ENCODE results near the gene DLGAP5. TPM values are rescaled to one million over a fixed set of nuclear protein-coding genes. Genes with fewer than 3 reads are reported as not detected.

Gene DLGAP5
- polyA plus RNA-seq, 1 experiment = 8.9 TPM

DNA sequence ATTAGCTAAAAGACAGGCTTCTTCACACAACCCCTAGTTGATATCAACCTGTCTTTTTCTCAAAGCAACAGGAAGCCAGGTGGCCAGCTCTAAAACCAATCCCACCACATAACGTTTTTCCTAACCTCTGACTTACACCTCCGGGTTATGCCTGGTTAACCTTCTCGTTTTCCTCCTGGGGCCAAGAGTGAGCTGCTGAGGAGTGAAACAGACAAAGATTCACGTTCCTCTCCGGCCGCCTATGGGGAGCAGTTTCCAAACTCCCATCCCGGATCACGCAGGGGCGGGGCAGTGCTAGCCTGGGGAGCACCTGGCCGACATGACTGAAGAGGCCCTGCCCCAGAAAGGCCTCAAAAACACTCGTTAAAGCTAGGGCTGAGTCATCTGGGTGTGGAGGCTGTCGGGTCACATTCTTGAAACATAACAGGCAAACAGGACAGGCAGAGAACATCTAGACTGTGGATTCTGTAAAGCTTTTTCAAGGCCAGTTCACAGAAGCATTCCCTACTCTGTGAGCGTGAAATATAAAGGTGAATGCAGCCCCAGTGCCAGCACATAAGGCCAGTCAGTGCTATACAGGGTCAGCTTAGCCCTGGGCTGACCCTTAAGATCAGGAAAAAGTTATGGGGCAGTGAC is 88.3 kb downstream of the DLGAP5 start:
- no peaks in the 10 kb centered on the region for H3K36me3 ChIP-seq (ENCODE audit: control insufficient read depth, insufficient read depth, low read length)
- POLR2A ChIA-PET = interaction anchor here (0.7 to 0.9 kb wide), 3 partner anchors 21 to 34 kb away, joined by 3 to 4 read pairs (median 4); no protein-coding TSS in a partner anchor
- CTCF ChIA-PET = interaction anchor here (0.6 to 2.3 kb wide), 10 partner anchors 8 to 55 kb away, joined by 3 to 8 read pairs (median 4); partner anchors contain the start of genes LGALS3 and MAPK1IP1L
- peak; percentile 93 for DNase-seq (ENCODE audit: low read depth)
- TF ChIP-seq, protein P1, sequence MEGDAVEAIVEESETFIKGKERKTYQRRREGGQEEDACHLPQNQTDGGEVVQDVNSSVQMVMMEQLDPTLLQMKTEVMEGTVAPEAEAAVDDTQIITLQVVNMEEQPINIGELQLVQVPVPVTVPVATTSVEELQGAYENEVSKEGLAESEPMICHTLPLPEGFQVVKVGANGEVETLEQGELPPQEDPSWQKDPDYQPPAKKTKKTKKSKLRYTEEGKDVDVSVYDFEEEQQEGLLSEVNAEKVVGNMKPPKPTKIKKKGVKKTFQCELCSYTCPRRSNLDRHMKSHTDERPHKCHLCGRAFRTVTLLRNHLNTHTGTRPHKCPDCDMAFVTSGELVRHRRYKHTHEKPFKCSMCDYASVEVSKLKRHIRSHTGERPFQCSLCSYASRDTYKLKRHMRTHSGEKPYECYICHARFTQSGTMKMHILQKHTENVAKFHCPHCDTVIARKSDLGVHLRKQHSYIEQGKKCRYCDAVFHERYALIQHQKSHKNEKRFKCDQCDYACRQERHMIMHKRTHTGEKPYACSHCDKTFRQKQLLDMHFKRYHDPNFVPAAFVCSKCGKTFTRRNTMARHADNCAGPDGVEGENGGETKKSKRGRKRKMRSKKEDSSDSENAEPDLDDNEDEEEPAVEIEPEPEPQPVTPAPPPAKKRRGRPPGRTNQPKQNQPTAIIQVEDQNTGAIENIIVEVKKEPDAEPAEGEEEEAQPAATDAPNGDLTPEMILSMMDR (IDR thresholded peaks at IDR 0.05; ENCODE audit: insufficient read depth, low read depth, low read length) = no peak
- H3K4me3 ChIP-seq (ENCODE audit: low read depth, low read length) = peak overlapping the region; percentile 23
- no peaks in the 10 kb centered on the region for H3K27me3 ChIP-seq (ENCODE audit: control insufficient read depth, insufficient read depth, low read length)

DNA sequence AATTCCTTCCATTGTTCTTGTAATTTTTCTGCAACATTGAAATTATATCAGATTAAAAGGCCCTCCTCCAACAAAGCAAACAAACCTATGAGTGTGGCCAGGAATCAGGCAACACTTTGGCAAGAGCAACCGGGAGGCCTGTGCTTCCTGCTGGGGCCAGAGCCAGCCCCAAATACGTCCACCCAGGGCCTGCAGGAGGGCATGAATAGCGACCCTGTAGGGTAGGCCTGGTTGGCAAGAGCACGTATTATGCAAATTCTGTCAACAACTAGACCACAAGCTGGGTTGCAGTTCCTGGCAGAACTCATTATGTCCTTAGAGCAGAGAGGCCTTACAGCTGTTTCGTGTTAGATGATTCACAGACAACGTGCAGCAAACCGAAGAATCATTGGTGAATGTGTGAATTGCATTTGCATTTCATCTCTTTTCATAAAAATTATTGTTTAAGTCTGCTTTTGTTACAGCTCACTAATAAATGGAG is 89.2 kb downstream of the DLGAP5 start:
- CTCF ChIA-PET = interaction anchor here (0.6 to 2.3 kb wide), 7 partner anchors 9 to 56 kb away, joined by 3 to 8 read pairs (median 5); partner anchors contain the start of genes LGALS3 and MAPK1IP1L
- H3K4me3 ChIP-seq (ENCODE audit: low read depth, low read length) = no peak overlapping the region
- H3K36me3 ChIP-seq (ENCODE audit: control insufficient read depth, insufficient read depth, low read length) = no peaks in the 10 kb centered on the region
- POLR2A ChIA-PET = interaction anchor here (0.8 kb wide), 1 partner anchor 416 kb away, joined by 3 read pairs; no protein-coding TSS in a partner anchor
- DNase-seq (ENCODE audit: low read depth) = peak; percentile 95
- H3K27me3 ChIP-seq (ENCODE audit: control insufficient read depth, insufficient read depth, low read length) = no peaks in the 10 kb centered on the region
- TF ChIP-seq, protein P1 (IDR thresholded peaks at IDR 0.05; ENCODE audit: insufficient read depth, low read depth, low read length) = no peak

DNA sequence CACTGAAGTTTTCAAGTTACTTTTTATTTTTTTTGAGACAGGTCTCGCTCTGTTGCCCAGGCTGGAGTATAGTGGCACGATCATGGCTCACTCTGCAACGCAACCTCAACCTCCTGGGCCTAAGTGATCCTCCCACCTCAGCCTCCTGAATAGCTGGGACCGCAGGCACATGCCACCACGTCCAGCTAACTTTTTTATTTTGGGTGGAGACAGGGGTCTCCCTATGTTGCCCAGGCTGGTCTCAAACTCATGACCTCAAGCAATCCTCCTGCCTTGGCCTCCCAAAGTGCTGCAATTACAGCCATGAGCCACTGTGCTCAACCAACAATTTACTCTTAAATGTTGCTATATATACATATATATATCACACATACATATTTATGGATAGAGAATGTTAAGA is 89.7 kb downstream of the DLGAP5 start:
- CTCF ChIA-PET = interaction anchor here (0.6 to 1.8 kb wide), 4 partner anchors 9 to 30 kb away, joined by 3 to 8 read pairs (median 6); no protein-coding TSS in a partner anchor
- TF ChIP-seq, protein P1 (IDR thresholded peaks at IDR 0.05; ENCODE audit: insufficient read depth, low read depth, low read length) = no peak
- no peak overlapping the region for H3K4me3 ChIP-seq (ENCODE audit: low read depth, low read length)
- no peak for DNase-seq (ENCODE audit: low read depth)
- POLR2A ChIA-PET = interaction anchor here (0.8 kb wide), 1 partner anchor 415 kb away, joined by 3 read pairs; no protein-coding TSS in a partner anchor
- H3K27me3 ChIP-seq (ENCODE audit: control insufficient read depth, insufficient read depth, low read length) = no peaks in the 10 kb centered on the region
- no peaks in the 10 kb centered on the region for H3K36me3 ChIP-seq (ENCODE audit: control insufficient read depth, insufficient read depth, low read length)

DNA sequence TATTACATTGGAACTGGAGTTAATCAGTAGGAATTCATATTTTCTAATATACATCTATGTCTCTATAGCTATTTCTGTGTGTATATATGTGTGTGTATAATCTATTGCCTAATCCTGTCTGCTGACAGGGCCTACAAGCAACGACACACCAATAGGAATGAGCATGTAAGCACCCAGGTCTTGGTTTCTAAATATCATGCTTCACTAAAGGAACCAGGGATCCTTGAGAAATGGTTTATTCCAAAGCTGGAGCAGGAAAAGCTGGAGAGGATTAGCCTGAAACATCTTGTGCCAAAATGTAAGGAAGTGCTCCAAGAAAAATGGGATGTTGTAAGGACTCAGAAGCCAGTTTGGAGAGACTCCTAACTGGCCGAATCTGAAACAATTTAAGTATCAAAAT is 91.6 kb downstream of the DLGAP5 start:
- ChIA-PET POLR2A (interaction anchor here (0.6 to 0.7 kb wide), 2 partner anchors 30 to 36 kb away, joined by 5 to 6 read pairs; no protein-coding TSS in a partner anchor), CTCF (interaction anchor here (0.8 kb wide), 1 partner anchor 61 kb away, joined by 4 read pairs; no protein-coding TSS in a partner anchor)
- H3K27me3 ChIP-seq (ENCODE audit: control insufficient read depth, insufficient read depth, low read length) = no peaks in the 10 kb centered on the region

DNA sequence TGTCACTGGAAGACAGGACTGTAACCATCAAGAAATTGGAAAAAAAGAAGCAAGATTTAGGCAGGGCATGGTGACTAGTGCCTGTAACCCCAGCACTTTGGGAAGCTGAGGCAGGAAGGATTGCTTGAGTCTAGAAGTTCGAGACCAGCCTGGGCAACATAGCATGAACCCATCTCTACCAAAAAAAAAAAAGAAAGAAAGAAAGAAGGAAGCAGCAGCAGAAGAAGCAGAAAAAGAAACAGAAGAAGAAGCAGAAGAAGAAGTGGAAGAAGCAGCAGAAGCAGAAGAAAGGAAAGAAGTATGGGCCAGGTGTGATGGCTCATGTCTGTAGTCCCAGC is 92.9 kb downstream of the DLGAP5 start:
- no peak for DNase-seq (ENCODE audit: low read depth)
- POLR2A ChIA-PET = no interaction called here

More for the DNA sequence above, 91.6 kb downstream of the DLGAP5 start:
- Histone ChIP-seq H3K36me3 (ENCODE audit: control insufficient read depth, insufficient read depth, low read length) (no peaks in the 10 kb centered on the region), H3K4me3 (ENCODE audit: low read depth, low read length) (no peak overlapping the region)
- no peak for DNase-seq (ENCODE audit: low read depth)
- TF ChIP-seq, protein P1 (IDR thresholded peaks at IDR 0.05; ENCODE audit: insufficient read depth, low read depth, low read length) = no peak

More for the DNA sequence above, 92.9 kb downstream of the DLGAP5 start:
- TF ChIP-seq, protein P1 (IDR thresholded peaks at IDR 0.05; ENCODE audit: insufficient read depth, low read depth, low read length) = no peak
- Histone ChIP-seq H3K36me3 (ENCODE audit: control insufficient read depth, insufficient read depth, low read length) (no peaks in the 10 kb centered on the region), H3K27me3 (ENCODE audit: control insufficient read depth, insufficient read depth, low read length) (no peaks in the 10 kb centered on the region), H3K4me3 (ENCODE audit: low read depth, low read length) (no peak overlapping the region)
- CTCF ChIA-PET = no interaction called here

Measured in BJ (cell line).